GM12878 (cell line): Measurements from ENCODE around the gene CAV2. TPM values are rescaled to one million over a fixed set of nuclear protein-coding genes. Genes with fewer than 3 reads are reported as not detected.

Experiments used
- ATAC-seq: fragments of 200-7000 bp; cut with Tn5 transposase; 3 replicates; pipeline ENCODE4 v1.9.1; 2020; ENCODE audit warnings: mild to moderate bottlenecking, moderate library complexity
- BruUV-seq: library from RNA; stranded (reverse); fragments of 400-500 nt; replicated peaks from 2 replicates; lab custom pipeline; 2021; lab: Mats Ljungman, UMichigan
- CTCF ChIA-PET: fragments of 300-600 bp; sonication (Branson Sonifier 250); formaldehyde crosslinking; extraction: SDS; loops from one replicate; lab custom pipeline; 2021; ENCODE audit warnings: inconsistent platforms; lab: Yijun Ruan, JAX
- POLR2A ChIA-PET: fragments of 350-600 bp; formaldehyde crosslinking; extraction: SDS; loops from one replicate; lab custom pipeline; 2021; ENCODE audit warnings: inconsistent platforms; lab: Charles Lee
- RAD21 ChIA-PET: fragments of 300-600 bp; sonication (Branson Sonifier 250); formaldehyde crosslinking; loops from one replicate; lab custom pipeline; 2023; ENCODE audit warnings: antibody characterized with exemption; ENCODE audit not compliant: unreplicated experiment; lab: Charles Lee
- SMC1A ChIA-PET: fragments of 300-600 bp; sonication (Branson Sonifier 250); formaldehyde crosslinking; loops from one replicate; lab custom pipeline; 2023; ENCODE audit not compliant: unreplicated experiment, uncharacterized antibody; lab: Charles Lee
- DNase-seq: peaks from one replicate; pipeline ENCODE4 v3.0.0-alpha.2; 2011; ENCODE audit warnings: low read depth, low spot score
- FAIRE-seq: peaks from 3 replicates; lab custom pipeline; 2011; peaks lifted over from hg19 to GRCh38; lab: Jason Lieb, UNC
- H2AFZ ChIP-seq: 2 replicates; pipeline ENCODE4 v1.6.0; 2011; ENCODE audit warnings: low read depth, low read length, control low read depth; ENCODE audit not compliant: control insufficient read depth
- H3K27ac ChIP-seq: 2 replicates; pipeline ENCODE4 v1.5.1; 2011; ENCODE audit warnings: control low read depth; ENCODE audit not compliant: control insufficient read depth, insufficient read depth
- H3K27me3 ChIP-seq, 2 experiments: replicated peaks in 1 of 2; 2 replicates each; pipeline versions ENCODE4 v1.6.0 to v1.6.1; 2011; ENCODE audit warnings: low read length in 1 of 2; ENCODE audit not compliant: control insufficient read depth in 2 of 2, insufficient read depth in 2 of 2
- H3K36me3 ChIP-seq, 2 experiments: 2 replicates each; pipeline ENCODE4 v1.5.1; 2011; ENCODE audit warnings: low read length in 1 of 2; ENCODE audit not compliant: control insufficient read depth in 2 of 2, insufficient read depth in 2 of 2
- H3K4me1 ChIP-seq: 2 replicates; pipeline ENCODE4 v1.6.1; 2011; ENCODE audit warnings: mild to moderate bottlenecking, low read length, moderate library complexity, mixed read lengths; ENCODE audit not compliant: control insufficient read depth, insufficient read depth
- H3K4me2 ChIP-seq: 2 replicates; pipeline ENCODE4 v1.6.0; 2011; ENCODE audit warnings: control low read depth; ENCODE audit not compliant: control insufficient read depth, insufficient read depth
- H3K4me3 ChIP-seq: fragments of 200-600 bp; sonication (generic); 2 replicates; pipeline ENCODE4 v1.5.1; 2016
- H3K79me2 ChIP-seq: 2 replicates; pipeline ENCODE4 v1.6.0; 2011; ENCODE audit warnings: low read length; ENCODE audit not compliant: control insufficient read depth, insufficient read depth
- H3K9ac ChIP-seq: 2 replicates; pipeline ENCODE4 v1.8.0; 2011; ENCODE audit warnings: low read length, control low read depth, mixed read lengths; ENCODE audit not compliant: control insufficient read depth, insufficient read depth
- H3K9me3 ChIP-seq: replicated peaks from 3 replicates; pipeline ENCODE4 v1.5.1; 2011; ENCODE audit warnings: mild to moderate bottlenecking, low read length; ENCODE audit not compliant: control insufficient read depth, insufficient read depth
- H4K20me1 ChIP-seq: 2 replicates; pipeline ENCODE4 v1.6.0; 2011; ENCODE audit not compliant: control insufficient read depth, insufficient read depth
- BHLHE40 ChIP-seq, 2 experiments: fragments of 450-650 bp in 1 of 2; IDR thresholded peaks; 2 replicates each; pipeline ENCODE4 v1.6.1; 2011 to 2017; ENCODE audit warnings: low read depth in 2 of 2, borderline replicate concordance in 1 of 2, improper control_type of control experiment in 1 of 2, low read length in 1 of 2, mild to moderate bottlenecking in 1 of 2
- CREB1 ChIP-seq: IDR thresholded peaks from 2 replicates; pipeline ENCODE4 v1.6.1; 2012; ENCODE audit warnings: low read depth, mild to moderate bottlenecking, inconsistent platforms
- FOXK2 ChIP-seq: fragments of 450-650 bp; IDR thresholded peaks from 2 replicates; pipeline ENCODE4 v1.6.1; 2017; ENCODE audit warnings: mild to moderate bottlenecking, moderate library complexity
- IKZF2 ChIP-seq, 2 experiments: fragments of 450-650 bp; IDR thresholded peaks; 2 replicates each; pipeline ENCODE4 v1.6.1; 2017; ENCODE audit warnings: mild to moderate bottlenecking in 2 of 2, moderate library complexity in 2 of 2
- MTA2 ChIP-seq: fragments of 450-650 bp; IDR thresholded peaks from 2 replicates; pipeline ENCODE4 v1.6.1; 2016; ENCODE audit warnings: low read depth, mild to moderate bottlenecking, moderate library complexity
- NBN ChIP-seq: fragments of 450-650 bp; IDR thresholded peaks from 2 replicates; pipeline ENCODE4 v1.6.1; 2016
- NFIC ChIP-seq: IDR thresholded peaks from 2 replicates; pipeline ENCODE4 v1.6.1; 2012; ENCODE audit warnings: low read depth, mild to moderate bottlenecking, inconsistent platforms, low read length, moderate library complexity
- NR2C2 ChIP-seq: IDR thresholded peaks from 2 replicates; pipeline ENCODE4 v1.6.1; 2011; ENCODE audit warnings: borderline replicate concordance, low read depth; ENCODE audit not compliant: control insufficient read depth, insufficient read length
- PML ChIP-seq: IDR thresholded peaks from 2 replicates; pipeline ENCODE4 v1.6.1; 2012; ENCODE audit warnings: low read length, inconsistent platforms
- SIX5 ChIP-seq: IDR thresholded peaks from 2 replicates; pipeline ENCODE4 v1.6.1; 2011; ENCODE audit warnings: mild to moderate bottlenecking, low read depth, low read length, moderate library complexity; ENCODE audit not compliant: severe bottlenecking
- SKIL ChIP-seq: fragments of 450-650 bp; IDR thresholded peaks from 2 replicates; pipeline ENCODE4 v1.6.1; 2017; ENCODE audit warnings: mild to moderate bottlenecking, low read depth, inconsistent platforms; ENCODE audit not compliant: poor library complexity, severe bottlenecking
- SMAD1 ChIP-seq: fragments of 450-650 bp; IDR thresholded peaks from 2 replicates; pipeline ENCODE4 v1.6.1; 2018; ENCODE audit warnings: mild to moderate bottlenecking, low read depth; ENCODE audit not compliant: partially characterized antibody
- TAF1 ChIP-seq: IDR thresholded peaks from 2 replicates; pipeline ENCODE4 v1.6.1; 2011; ENCODE audit warnings: mild to moderate bottlenecking, low read depth, low read length, borderline replicate concordance
- TCF12 ChIP-seq: IDR thresholded peaks from 2 replicates; pipeline ENCODE4 v1.6.1; 2011; ENCODE audit warnings: low read depth, mild to moderate bottlenecking, low read length
- ZBED1 ChIP-seq: IDR thresholded peaks from 2 replicates; pipeline ENCODE4 v1.6.1; 2016; ENCODE audit warnings: borderline replicate concordance
- ZBTB33 ChIP-seq: fragments of 450-650 bp; IDR thresholded peaks from 2 replicates; pipeline ENCODE4 v1.6.1; 2017; ENCODE audit warnings: mild to moderate bottlenecking
- WGBS: methylation state at CpG from one replicate; pipeline ENCODE4 v1.1.6; 2016; ENCODE audit warnings: low lambda C conversion rate; ENCODE audit not compliant: insufficient replicate concordance, insufficient coverage; ENCODE audit errors: missing lambda C conversion rate; 5-methylcytosine and 5-hydroxymethylcytosine counted together
- in situ Hi-C: fragments of 300-500 bp; cut with MboI; formaldehyde crosslinking; loops from 9 replicates; pipeline ENCODE4 v1.14.3; 2018; ENCODE audit warnings: mixed read lengths
- intact Hi-C: fragments of 100-400 bp; cut with micrococcal nuclease; formaldehyde crosslinking; loops from one replicate; pipeline ENCODE4 v1.14.2; 2022; ENCODE audit not compliant: unreplicated experiment
- polyA plus RNA-seq, 11 experiments: library from polyadenylated mRNA; depleted of rRNA in 4 of 11; unstranded in 6 of 11; stranded (reverse) in 5 of 11; fragments of >200 nt; fragmentation: Nextera tagmentation in 4 of 11; fragmentation: Illumina TruSeq in 1 of 11; extraction: Ambion mirVana in 4 of 11; extraction: Trizol in 1 of 11; gene quantifications; 1 replicate in 1 of 11; 2 replicates in 10 of 11; pipeline versions ENCODE4 v1.2.1 to v1.2.3, GENCODE V29; 2011 to 2016; ENCODE audit warnings: inconsistent platforms in 2 of 11, missing spikeins in 2 of 11, low read depth in 1 of 11
- total RNA-seq, 4 experiments: library from RNA; depleted of rRNA in 3 of 4; stranded (reverse); fragments of >200 nt in 3 of 4; fragmentation: Illumina TruSeq in 1 of 4; extraction: Trizol in 1 of 4; gene quantifications; 2 replicates each; pipeline versions ENCODE4 v1.2.1 to v1.2.3, GENCODE V29; 2013 to 2021

The CAV2 gene
- total and polyA plus RNA-seq, 10 of the 15 experiments (the other 5 are each of a cell fraction or from before 2014, with no cell fraction given) = 0.77 to 11.4 (median 2.5) TPM

- ATAC-seq = no peak
- SMC1A ChIA-PET = interaction anchor here (0.6 to 1.3 kb wide), 2 partner anchors 88 to 659 kb away, joined by 3 read pairs; no protein-coding TSS in a partner anchor
- Histone ChIP-seq H3K4me3 (no peak overlapping the region), H3K36me3 (no peaks in the 10 kb centered on the region), H3K27me3 (peaks cover 0 to 2% of the 10 kb centered on the region in 2 experiments; a peak in 1 of 4 replicates), H3K79me2 (no peaks in the 10 kb centered on the region), H3K9me3 (no peaks in the 10 kb centered on the region), H3K4me1 (peaks cover 12% of the 10 kb centered on the region), H3K27ac (no peak overlapping the region), H2AFZ (no peak overlapping the region), H4K20me1 (no peaks in the 10 kb centered on the region), H3K4me2 (no peak overlapping the region), H3K9ac (no peak overlapping the region)
- in situ Hi-C loops (no loop called here), intact Hi-C loops (no loop called here)
- DNase-seq = no peak
- CTCF ChIA-PET = interaction anchor here (0.7 to 1.6 kb wide), 2 partner anchors 22 to 51 kb away, joined by 3 to 6 read pairs; no protein-coding TSS in a partner anchor
- POLR2A ChIA-PET = no interaction called here
- TF ChIP-seq TCF12 (no peak), FOXK2 (no peak), NBN (no peak), CREB1 (no peak), SIX5 (no peak), PML (no peak), TAF1 (no peak)
- RAD21 ChIA-PET = no interaction called here
- no TSS peak for BruUV-seq
- no peak for FAIRE-seq
These were observed 4.3 kb downstream of the CAV2 start for GRCh38 chr7:116503835-116504234.

GRCh38 chr7:116505278-116505677 lies 5.7 kb downstream of the CAV2 start:
- H3K4me1 ChIP-seq = peaks cover 6% of the 10 kb centered on the region
- no peak for FAIRE-seq
- no peak overlapping the region for H3K4me2 ChIP-seq
- TF ChIP-seq SMAD1 = no peak
- no peak for TF ChIP-seq BHLHE40 (IDR thresholded peaks at IDR 0.05; ENCODE audit: borderline replicate concordance in 1 of 2, low read depth in 2 of 2, low read length in 1 of 2)
- no peak for TF ChIP-seq ZBTB33
- no peak for TF ChIP-seq NFIC
- no peak for TF ChIP-seq ZBED1
- TF ChIP-seq NR2C2 = no peak
- TF ChIP-seq MTA2 = no peak
- TF ChIP-seq IKZF2 (IDR thresholded peaks at IDR 0.05) = no peak
- no peak for TF ChIP-seq SKIL

More at GRCh38 chr7:116505278-116505677, 5.7 kb downstream of the CAV2 start:
- no peak overlapping the region for H3K27ac ChIP-seq
- ChIA-PET SMC1A (no interaction called here), CTCF (interaction anchor here (1.6 kb wide), 1 partner anchor 21 kb away, joined by 6 read pairs; no protein-coding TSS in a partner anchor), POLR2A (no interaction called here), RAD21 (no interaction called here)
- no peaks in the 10 kb centered on the region for H3K9me3 ChIP-seq
- ATAC-seq = no peak
- no peak overlapping the region for H3K4me3 ChIP-seq
- no peak overlapping the region for H2AFZ ChIP-seq
- no TSS peak for BruUV-seq
- in situ Hi-C loops = no loop called here
- DNase-seq = no peak
- intact Hi-C loops = no loop called here
- H3K27me3 ChIP-seq = peaks cover 0 to under 1% of the 10 kb centered on the region in 2 experiments; a peak in 1 of 4 replicates
- no peaks in the 10 kb centered on the region for H3K79me2 ChIP-seq
- H3K36me3 ChIP-seq = no peaks in the 10 kb centered on the region
- 31% methylated on average over 2 of the region's 2 CpGs for WGBS
- H4K20me1 ChIP-seq = no peaks in the 10 kb centered on the region
- no peak overlapping the region for H3K9ac ChIP-seq
